NK-92 treated with Interleukin-12 subunit alpha and Interleukin-12 subunit beta, amount 100 ng/mL, for 24 hours (cell line): ENCODE measurements around the gene JAZF1.
"Not testable (repeated sequence)": the region's sequence is repeated elsewhere in the genome, so short reads cannot be mapped to it uniquely, and the experiment has no call there.

Source experiments
- DNase-seq: peaks from one replicate; lab custom pipeline; 2025; lab: John Stamatoyannopoulos, UW

Gene JAZF1

GRCh38 chr7:27910326-27910725 is 270.3 kb downstream of the JAZF1 start:
- no peak for DNase-seq

DNA sequence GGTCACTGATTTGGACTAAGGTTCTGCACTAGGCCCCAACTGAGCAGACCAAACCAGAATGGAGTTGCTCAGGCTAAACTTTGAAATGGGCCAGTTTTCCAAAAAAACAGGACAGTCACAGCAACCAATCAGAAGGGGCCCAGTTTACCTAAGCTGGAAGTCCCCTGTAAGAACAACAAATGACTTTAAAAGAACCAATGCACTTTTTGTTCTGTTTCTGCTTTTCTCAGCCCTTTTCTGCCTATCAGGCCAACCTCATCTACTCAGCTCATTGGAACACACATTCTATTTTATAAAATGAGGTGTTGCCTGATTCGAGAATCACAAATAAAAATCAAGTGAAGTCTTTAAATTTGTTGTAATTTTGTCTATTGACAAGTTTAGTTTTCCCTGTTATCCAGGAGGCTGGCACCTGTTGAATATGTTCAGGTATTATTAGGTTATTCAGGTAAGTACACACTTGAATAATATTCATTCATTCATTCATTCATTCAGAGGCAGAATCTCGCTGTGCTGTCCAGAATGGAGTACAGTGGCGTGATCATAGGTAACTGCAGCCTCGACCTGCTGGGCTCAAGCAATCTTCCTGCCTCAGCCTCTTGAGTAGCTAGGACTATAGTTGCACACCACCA is 271.9 kb downstream of the JAZF1 start:
- DNase-seq: no peak

GRCh38 chr7:27906385-27907091 is 274.1 kb downstream of the JAZF1 start:
- DNase-seq: no peak

DNA sequence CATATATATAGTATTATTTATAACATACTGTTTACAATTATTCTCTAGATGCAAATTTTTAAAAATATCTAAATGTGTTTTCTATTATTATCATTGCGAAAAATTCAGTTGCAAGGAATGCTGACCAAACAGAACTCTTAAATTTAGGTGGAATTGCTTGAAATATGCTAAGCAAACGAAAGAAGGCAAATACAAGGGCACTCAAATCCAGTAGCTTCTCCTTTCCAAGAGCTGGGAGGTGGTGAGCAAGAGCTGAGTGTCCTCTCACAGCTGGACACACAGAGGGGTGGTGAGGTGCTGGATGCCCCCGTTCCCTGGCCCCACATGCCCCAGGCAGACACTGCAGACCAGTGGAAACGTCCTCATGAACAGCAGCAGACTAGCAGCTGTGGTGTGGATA is 274.6 kb downstream of the JAZF1 start:
- no peak for DNase-seq

- DNase-seq: no peak
Observed at GRCh38 chr7:27901028-27901760, 279.4 kb downstream of the JAZF1 start.

- no peak for DNase-seq
Observed at GRCh38 chr7:27900006-27900405, 280.6 kb downstream of the JAZF1 start.

- DNase-seq: peak; percentile 55
Observed at GRCh38 chr7:27899601-27900000, 281.0 kb downstream of the JAZF1 start.

DNA sequence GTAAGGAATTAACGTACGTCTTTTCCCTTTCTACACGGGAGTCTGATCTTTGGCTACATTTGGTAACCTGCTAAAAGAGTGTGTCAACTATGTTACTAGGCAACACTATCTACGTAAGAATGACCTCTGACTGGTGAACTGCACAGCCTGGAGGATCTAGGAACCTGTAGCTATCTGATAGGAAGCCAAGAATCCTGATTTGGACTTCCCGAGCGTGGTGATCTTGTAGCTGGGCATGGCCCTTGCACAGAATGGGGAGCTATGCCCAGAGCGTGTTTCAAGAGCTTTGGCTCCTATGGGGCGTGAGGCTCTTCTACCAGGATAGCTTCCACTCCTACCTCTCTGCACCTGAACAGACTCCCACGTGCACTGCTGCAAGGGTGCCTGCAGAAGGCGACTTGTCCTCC is 283.2 kb downstream of the JAZF1 start:
- DNase-seq: no peak

DNA sequence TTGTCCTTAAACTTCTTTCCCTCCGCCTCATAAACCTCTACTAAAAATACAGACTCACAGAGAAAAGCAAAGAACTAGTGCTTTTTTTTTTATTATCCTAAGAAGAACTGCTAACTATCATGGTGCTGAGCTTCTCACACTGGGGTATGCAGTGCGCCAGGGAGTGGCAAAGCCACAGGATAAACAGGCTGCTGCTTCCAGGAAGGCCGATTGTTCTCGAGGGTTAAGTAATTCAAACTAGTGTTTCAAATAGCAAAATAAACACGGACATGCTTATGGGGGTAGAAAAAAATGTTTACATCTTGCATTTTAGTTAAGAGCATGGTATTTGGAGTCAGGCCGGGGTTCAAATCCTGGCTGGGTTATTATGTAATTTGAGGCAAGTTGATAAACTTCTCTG is 283.6 kb downstream of the JAZF1 start:
- DNase-seq: no peak

GRCh38 chr7:27895551-27895950 is 285.0 kb downstream of the JAZF1 start:
- no peak for DNase-seq

DNA sequence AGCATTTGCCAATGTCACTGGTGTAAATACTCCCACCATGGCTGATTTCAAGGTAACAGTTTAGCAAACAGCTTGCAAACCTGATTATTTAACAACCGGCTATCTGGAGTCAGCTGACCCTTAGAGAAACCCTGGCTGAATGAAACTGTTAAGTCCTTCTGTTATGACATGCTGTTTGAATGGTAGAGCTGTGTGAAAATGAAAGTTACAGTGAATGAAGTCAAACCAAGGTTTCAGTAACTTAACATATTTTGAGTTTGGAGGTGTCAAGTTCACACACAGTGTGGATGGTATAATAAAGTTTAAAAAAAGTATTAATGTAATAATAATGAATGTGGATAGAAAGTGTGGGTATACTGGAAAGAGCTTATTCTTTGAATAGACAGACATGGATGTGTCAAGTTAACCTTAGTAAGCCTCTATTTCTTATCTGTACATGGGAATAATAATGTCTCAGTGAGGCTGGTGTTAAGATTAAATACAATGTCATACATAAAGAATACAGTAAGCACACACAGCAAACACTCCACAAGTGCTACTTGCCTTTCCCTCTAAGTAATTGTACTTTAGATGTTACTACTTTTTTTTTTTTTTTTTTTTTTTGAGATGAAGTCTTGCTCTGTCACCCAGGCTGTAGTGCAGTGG is 290.3 kb downstream of the JAZF1 start:
- DNase-seq: no peak

DNA sequence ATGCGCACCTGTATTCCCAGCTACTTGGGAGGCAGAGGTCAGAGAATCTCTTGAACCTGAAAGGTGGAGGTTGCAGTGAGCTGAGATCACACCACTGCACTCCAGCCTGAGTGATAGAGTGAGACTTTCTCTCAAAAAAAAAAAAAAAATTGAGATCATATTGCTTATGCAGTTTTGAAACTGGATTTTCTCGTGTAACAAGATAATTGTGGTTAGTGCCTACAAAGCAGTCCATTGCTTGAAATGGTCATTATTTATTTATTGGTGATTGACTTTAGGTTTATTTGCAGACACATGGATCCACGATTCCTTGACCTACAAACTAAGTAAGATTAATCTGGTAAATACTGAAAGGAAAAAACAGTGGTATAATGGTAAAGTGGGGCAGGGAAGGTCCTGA is 290.8 kb downstream of the JAZF1 start:
- DNase-seq: no peak

DNA sequence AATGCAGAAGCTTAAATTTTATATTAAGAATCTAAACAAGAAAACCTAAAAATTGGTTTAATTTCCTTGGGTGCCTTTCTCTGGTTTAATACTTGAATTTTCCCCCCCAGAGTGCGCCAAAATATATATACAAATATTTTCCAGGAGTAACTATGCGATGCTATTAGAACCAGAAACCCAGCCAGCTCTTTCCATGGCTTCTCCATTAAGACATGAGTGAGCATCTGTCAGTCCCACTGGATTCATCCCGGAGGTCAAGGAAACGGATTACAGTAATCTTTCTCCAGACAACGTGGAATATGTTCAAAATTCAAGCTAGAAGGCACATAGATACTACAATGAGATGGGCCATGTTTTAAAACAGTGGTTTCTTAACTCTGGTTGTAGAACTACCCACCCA is 291.9 kb downstream of the JAZF1 start:
- DNase-seq: no peak

DNA sequence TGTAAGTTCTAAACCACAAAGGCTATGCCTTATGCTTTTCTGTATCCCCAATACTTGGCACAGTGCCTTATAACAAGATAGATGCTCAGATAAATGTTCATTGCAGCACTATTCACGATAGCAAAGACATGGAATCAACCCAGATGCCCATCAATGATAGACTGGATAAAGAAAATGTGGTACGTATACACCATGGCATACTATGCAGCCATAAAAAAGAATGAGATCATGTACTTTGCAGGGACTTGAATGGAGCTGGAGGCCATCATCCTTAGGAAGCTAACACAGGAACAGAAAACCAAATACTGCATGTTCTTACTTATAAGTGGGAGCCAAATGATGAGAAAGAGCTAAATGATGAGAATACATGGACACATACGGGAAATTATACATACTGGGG is 293.9 kb downstream of the JAZF1 start:
- not testable (repeated sequence) for DNase-seq

- DNase-seq: no peak
Observed at GRCh38 chr7:27885652-27886051, 294.9 kb downstream of the JAZF1 start.

GRCh38 chr7:27883696-27884095 is 296.9 kb downstream of the JAZF1 start:
- DNase-seq: no peak

DNA sequence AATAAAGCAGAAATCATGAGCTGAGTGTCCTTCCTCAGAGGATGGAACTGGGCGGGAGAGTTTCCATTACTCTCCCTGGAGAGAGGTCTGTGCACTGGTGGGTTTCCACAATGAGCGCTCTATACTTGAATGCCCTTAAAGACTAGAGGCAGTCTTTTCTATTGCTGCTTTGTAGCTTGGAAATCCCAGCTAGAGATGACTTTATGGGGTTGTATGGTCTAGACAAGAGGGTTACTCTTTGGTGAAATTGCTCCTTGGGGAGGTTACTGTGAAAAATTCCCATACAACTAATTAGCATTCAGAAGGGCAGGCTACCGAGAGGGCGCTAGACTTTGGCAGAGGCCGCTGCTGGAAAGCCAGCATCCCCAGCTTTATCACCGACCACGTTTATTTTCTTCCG is 303.8 kb downstream of the JAZF1 start:
- DNase-seq: no peak

GRCh38 chr7:27875832-27876231 is 304.8 kb downstream of the JAZF1 start:
- DNase-seq: no peak

DNA sequence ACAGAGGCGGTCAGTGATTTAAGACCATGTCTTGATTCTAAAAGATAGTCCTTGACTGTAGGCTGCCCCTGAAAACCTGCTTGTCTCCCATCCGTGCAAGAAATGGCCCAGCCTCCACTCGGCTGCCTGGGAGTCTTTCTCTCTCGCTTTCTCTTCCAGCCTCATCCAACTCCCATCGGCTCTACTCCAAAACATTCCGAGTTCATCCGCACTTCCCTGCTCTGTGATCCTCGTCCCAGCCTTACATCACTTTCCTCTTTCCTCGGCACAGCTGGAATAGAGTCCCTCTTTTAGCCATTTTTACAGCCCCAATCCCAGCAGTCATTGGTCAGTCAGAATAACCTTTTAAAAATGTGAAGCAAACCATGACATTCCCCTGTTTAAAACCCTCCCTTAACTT is 305.5 kb downstream of the JAZF1 start:
- DNase-seq: no peak

DNA sequence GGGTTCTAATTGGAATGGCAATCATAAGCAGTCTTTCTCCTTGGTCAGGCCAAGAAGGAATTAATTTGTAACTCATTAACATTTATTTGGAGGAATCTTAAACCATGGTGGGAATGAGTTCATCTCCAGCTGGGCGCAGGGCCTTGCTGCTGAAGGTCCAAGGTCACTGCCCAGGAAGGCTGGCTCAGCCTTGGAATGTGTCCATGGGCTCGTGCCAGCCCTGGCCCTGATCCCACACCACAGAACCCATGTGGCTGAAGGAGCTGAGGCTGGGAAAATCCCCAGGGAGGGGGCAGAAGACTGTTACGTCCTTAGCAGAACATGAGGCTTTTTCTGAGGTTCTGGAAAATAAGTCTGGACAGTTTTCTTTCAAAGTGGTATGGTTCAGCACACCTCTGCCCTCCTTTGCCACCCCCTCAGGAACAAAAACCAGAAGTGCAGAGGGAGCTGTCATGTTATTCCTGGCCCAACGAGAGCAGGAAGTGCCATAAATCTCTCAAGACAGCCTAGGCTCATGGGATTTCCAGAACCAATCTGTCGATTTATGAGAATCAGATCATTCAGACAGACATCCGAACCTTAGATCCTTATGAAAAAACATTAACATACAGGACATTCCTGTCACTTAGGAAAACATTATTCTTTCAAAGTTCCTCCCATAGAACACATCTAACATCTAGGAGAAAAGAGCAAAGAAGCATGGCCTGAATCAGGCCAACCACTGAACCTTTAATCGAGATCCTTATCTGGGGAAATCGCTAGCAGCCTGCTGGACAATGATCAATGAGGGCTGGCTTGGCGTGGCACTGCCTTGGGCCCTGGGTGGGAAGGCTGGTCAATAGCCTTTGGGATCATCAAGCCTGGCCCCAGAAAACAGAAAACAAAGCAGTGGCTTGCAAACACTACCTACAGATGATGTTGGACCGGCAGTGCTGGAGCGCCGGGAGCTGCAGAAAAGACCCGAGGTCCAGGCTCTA is 306.3 kb downstream of the JAZF1 start:
- DNase-seq: no peak
